GM04504 (cell line): ENCODE results near the gene GMPPA.

ENCODE experiments used
- DNase-seq: peaks from one replicate; pipeline ENCODE4 v3.0.0-alpha.2; 2012; ENCODE audit warnings: low read depth

The GMPPA gene

GRCh38 chr2:219486380-219486959 lies 12.2 kb upstream of the GMPPA start:
- no peak for DNase-seq

DNA sequence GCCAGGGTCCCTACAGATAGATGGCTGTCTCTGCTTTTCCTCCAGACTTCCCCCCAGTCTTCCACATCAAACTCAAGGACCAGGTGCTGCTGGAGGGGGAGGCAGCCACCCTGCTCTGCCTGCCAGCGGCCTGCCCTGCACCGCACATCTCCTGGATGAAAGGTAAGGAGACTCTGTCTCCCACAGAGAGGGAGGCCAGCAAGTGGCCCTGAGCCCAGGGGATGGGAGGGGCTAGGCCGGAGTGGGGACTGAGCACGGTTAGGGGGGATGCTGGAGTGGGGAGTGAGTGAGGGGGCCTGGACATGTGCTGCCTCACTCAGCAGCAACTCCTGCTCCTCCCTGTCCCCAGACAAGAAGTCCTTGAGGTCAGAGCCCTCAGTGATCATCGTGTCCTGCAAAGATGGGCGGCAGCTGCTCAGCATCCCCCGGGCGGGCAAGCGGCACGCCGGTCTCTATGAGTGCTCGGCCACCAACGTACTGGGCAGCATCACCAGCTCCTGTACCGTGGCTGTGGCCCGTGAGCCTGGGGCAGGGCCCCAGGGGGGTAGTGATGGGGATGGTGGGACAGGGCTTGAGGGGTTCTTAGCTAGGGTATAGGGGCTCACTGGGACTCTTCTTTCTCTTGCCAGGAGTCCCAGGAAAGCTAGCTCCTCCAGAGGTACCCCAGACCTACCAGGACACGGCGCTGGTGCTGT lies 10.4 kb upstream of the GMPPA start:
- no peak for DNase-seq

DNA sequence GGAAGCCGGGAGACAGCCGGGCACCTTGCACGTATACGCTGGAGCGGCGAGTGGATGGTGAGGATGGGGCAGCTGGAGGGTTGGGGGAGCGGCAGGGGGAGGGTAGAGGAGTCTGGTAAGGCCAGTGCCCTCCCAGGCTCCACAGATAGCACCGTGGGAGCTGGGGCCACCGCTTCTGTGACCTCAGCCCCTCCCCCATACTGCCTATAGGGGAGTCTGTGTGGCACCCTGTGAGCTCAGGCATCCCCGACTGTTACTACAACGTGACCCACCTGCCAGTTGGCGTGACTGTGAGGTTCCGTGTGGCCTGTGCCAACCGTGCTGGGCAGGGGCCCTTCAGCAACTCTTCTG lies 9.9 kb upstream of the GMPPA start:
- DNase-seq, result no peak

DNA sequence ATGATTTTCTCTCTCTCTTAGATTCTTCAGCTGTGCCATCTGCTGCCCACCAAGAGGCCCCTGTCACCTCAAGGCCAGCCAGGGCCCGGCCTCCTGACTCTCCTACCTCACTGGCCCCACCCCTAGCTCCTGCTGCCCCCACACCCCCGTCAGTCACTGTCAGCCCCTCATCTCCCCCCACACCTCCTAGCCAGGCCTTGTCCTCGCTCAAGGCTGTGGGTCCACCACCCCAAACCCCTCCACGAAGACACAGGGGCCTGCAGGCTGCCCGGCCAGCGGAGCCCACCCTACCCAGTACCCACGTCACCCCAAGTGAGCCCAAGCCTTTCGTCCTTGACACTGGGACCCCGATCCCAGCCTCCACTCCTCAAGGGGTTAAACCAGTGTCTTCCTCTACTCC lies 9.4 kb upstream of the GMPPA start:
- no peak for DNase-seq

GRCh38 chr2:219490186-219490585 lies 8.5 kb upstream of the GMPPA start:
- no peak for DNase-seq

DNA sequence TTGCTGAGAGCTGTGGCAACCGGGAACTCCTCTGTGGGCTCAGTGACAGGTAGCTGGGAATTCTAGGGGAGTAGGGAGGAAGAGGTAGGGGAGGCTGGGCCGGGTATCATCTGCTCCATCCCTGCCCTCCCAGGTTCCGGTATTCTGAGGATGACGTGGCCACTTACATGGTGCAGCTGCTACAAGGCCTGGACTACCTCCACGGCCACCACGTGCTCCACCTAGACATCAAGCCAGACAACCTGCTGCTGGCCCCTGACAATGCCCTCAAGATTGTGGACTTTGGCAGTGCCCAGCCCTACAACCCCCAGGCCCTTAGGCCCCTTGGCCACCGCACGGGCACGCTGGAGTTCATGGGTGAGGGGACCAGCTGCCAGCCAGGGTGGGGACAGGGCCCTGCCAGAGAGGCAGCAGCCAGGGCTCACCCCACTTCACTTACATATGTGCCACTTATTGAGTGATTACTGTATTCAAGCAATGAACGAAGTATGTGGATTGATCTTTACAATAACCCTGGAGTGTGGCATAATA lies 8.0 kb upstream of the GMPPA start:
- no peak for DNase-seq

DNA sequence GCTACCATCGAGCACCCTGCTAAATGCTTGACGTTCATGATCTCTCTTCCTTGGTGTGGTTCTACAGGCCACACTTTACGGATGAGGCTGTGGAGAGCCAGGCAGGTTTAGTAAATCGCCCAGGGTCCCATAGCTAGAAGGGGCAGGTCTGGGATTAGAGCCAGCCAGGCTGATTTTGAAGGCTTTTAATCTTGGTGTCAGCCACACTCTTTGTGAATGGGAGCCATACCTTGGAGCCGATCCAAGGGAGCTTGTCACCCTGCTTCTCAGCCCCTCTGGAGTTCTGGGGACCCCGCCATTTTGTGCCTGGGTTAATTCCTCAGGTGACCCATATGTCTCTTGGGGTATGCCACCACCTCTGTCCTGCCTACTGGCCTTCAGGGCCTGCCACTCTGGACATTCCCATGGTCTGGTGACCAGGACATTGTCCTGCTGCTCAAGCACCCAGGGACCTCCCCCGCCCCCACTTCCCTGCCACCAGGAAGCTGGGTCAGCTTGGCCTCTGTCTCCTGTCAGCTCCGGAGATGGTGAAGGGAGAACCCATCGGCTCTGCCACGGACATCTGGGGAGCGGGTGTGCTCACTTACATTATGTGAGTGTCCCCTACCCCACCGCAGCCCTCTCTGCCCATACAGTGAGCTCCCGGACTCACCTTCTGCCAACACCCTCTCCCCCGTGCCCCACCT lies 7.3 kb upstream of the GMPPA start:
- DNase-seq, result no peak

GRCh38 chr2:219492575-219492974 lies 6.1 kb upstream of the GMPPA start:
- DNase-seq, result no peak

GRCh38 chr2:219493086-219493485 lies 5.6 kb upstream of the GMPPA start:
- DNase-seq, result no peak

- no peak for DNase-seq
Observed at GRCh38 chr2:219494952-219495530, 3.6 kb upstream of the GMPPA start.

- peak; percentile 48 for DNase-seq
Observed at GRCh38 chr2:219495531-219496122, 3.1 kb upstream of the GMPPA start.

DNA sequence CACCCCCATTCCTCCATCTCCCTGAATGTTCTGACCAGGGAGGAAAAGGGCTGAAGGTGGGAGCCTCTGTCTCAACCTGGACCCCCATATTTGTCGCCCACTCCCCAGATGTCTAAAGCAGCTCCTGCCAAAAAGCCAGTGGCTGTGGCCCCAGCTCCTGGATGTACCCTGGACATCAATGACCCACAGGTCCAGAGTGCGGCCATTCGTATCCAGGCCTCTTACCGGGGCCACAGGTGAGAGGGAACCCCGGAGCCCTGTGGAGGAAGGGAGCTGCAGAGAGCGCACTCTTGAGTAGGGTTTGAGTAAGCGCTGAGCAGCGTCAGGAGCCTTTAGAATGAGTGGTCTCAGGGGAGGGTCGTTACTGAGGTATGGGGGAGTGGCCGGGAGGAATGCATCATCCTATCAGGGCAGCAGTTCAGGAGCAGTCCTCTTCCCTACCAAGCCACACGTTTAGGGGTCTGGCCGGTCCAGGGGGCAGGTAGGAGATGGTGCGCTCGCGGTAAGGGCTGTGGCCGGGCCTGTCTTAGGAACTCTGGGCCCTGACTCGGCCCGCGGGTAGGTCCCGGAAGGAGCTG lies 2.4 kb upstream of the GMPPA start:
- DNase-seq, result no peak

GRCh38 chr2:219496825-219497494 lies 1.7 kb upstream of the GMPPA start:
- DNase-seq, result no peak

- peak; percentile 55 for DNase-seq
Observed at GRCh38 chr2:219497495-219498279, 1.0 kb upstream of the GMPPA start.

DNA sequence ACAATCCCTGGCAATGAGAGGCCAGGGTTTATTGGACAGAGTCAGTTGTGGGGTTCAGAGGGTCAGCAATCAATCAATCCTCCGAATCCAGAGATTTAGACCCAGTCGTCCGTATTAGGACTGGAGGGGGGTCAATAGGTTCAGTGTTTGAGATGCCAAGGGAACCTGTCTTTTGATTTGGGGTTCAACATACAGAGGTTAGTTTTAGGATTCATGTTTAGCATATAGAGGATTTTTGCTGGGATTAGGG lies 292 bp downstream of the GMPPA start:
- DNase-seq, result no peak

GRCh38 chr2:219499555-219499954 lies 864 bp downstream of the GMPPA start:
- DNase-seq, result no peak

DNA sequence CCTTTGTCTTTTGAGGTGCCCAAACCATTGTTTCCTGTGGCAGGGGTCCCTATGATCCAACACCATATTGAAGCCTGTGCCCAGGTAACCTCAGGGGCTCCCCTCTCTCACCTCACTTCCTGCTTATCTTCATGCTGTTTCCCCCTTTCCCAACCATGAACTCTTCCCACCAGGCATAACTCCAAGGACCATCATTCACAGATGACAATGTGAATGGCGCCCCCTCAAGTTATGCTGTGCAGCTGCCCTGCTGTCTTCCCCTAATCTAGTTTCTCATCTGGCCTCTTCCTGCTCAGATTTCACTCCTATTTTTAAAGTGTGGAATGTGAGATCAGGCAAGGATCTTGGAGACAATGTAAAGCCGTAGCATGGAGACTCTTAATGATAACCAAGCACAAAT lies 1.4 kb downstream of the GMPPA start:
- no peak for DNase-seq

- DNase-seq, result no peak
Observed at GRCh38 chr2:219501849-219502248, 3.2 kb downstream of the GMPPA start.

DNA sequence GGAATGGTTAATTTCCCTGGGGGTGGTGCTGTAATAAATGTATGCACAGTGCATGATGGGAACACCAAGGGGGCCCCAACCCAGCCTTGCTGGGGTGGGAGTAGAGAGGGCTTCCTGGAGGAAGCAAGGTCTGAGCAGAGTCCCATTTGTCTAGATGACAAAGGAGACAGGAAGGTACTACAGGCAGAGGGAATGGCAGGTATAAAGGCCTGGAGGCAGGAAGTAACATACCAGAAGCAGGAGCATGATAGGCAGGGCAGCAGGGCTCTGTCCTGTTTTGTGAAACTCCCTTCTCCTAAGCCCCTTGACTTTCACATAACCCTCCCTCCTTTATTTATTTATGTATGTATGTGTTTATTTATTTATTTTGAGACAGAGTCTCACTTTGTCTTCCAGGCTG lies 3.9 kb downstream of the GMPPA start:
- no peak for DNase-seq

DNA sequence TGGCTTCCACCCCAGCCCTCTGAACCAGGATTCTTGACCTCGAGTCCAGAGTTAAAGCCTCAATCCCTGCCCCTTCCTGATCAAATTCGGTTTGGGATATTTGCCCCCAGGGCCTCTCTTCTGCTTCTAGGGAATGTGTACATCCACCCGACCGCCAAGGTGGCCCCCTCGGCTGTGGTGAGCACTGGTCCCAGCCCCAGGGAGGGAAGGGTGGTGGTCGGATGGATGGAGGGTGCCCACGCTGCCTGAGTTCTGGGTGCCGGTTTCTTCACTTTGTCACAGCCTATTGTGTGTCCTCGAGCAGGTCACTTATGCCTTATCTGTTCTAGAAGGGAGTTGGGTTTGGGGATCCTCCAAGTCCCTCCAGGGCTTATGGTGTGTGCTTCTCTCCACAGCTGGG lies 6.9 kb downstream of the GMPPA start:
- no peak for DNase-seq

DNA sequence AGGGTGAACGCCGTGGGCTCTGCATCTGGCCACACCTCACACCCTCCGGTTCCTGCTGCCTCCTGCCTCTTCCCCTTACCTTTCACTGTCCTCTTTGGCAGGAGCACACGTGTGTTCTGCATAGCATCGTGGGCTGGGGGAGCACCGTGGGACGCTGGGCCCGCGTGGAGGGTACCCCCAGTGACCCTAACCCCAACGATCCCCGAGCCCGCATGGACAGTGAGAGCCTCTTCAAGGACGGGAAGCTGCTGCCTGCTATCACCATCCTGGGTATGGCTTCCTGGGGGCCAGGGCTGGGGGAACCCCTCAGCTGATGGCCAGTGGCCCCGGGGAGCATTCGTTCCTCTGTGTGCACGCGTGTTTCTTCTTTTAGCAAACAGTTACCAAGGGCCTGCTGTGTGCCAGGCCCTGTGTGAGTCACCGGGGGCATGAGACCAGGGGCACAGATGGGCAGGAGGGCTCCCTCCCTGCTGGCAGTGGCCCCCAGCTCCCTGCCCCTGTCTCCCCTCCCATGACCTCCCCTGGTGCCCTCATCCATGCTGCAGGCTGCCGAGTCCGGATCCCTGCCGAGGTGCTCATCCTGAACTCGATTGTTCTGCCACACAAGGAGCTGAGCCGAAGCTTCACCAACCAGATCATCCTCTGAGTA lies 7.6 kb downstream of the GMPPA start:
- DNase-seq, result no peak
